Measurements from ENCODE around the gene STARD9. TPM values are rescaled to one million over a fixed set of nuclear protein-coding genes. Genes with fewer than 3 reads are reported as not detected.
"Not testable (repeated sequence)": the region's sequence is repeated elsewhere in the genome, so short reads cannot be mapped to it uniquely, and the experiment has no call there.

STARD9 gene
- polyA plus RNA-seq, 3 donors: 7.5 to 9.4 (median 7.5) TPM

GRCh38 chr15:42621996-42622925, 46.9 kb downstream of the STARD9 start:
- no peak for DNase-seq (ENCODE audit: low read depth in 3 of 3, low spot score in 2 of 3)

DNA sequence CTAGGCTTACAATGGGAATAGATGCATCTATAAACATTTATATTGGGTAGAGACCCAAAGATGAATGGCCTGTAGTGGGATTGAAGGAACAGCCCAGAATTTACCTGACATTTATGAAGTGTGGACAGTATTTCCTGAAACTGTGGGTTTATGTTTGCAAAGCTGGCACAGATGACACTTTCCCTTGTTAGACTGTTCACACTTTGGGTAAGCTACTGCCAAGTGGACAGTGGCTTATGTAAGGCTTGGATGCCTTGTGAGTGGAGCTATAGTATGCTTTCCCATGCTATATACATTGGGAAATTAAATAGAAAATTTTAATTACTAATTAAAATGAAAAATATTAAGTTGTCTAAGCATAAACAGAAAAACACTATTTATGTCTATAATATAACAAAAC, 48.5 kb downstream of the STARD9 start:
- DNase-seq (ENCODE audit: low read depth in 3 of 3, low spot score in 2 of 3): no peak

DNA sequence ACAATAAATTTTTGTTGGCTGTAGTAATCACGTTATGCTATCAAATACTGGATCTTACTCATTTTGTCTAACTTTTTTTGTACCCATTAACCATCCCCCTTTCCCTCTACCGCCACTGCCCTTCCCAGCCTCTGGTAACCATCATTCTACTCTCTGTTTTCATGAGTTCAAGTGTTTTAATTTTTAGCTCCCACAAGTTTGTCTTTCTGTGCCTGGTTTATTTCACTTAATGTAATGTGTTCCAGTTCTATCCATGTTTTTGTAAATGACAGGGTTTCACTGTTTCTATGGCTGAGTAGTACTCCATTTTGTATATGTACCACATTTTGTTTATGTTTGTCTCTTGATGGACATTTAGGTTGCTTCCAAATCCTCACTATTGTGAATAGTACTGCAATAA, 52.1 kb downstream of the STARD9 start:
- DNase-seq (ENCODE audit: low read depth in 3 of 3, low spot score in 2 of 3): no peak

DNA sequence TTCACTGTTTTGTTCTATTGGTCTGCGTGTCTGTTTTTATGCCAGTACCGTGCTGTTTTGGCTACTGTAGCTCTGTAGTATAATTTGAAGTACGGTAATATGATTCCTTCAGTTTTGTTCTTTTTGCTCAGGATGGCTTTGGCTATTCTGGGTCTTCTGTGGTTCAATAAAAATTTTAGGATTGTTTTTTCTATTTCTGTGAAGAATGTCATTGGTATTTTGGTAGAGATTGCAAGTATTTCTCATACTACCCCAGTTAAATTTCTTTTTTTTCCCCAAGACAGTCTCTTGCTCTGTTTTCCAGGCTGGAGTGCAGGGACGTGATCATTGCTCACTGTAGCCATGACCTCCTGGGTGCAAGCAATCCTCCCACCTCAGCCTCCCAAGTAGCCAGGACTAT, 53.4 kb downstream of the STARD9 start:
- DNase-seq (ENCODE audit: low read depth in 3 of 3, low spot score in 2 of 3): no peak

DNA sequence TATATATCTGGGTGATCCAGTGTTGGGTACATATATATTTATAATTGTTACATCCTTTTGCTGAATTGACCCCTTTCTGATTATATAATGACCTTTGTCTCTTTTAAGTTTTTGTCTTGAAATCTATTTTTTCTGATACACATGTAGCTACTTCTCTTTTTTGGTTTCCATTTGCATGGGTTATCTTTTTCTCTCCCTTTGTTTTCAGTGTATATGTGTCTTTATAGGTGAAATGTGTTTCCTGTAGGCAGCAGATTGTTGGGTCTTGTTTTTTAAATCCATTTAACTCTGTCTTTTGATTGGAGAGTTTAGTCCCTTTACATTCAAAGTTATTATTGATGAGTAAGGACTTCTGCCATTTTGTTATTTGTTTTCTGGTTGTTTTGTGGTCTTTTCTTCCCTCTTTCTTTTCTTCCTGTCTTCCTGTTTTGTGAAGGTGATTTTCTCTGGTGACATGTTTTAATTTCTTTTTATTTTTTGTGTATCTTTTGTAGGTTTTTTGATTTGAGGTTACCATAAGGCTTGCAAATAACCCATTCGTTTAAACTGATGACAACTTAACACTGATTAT, 56.8 kb downstream of the STARD9 start:
- no peak for DNase-seq (ENCODE audit: low read depth in 3 of 3, low spot score in 2 of 3)

DNA sequence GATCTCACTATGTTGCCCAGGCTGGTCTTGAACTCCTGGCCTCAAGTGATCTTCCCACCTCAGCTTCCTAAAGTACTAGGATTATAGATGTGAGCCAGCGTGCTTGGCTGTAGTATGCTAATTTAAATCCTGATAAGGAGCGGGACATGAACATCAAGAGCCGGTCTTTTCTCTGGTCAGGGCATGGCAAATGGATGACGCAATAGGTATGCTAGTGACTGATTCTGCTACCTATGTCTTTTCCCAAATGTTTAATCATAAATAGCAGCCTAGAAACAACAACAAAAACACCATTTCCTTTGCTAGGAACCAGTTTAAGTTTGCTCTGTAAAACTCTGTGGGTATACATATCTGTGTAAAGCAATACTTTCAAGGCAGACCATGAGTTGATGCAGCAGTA, 64.7 kb downstream of the STARD9 start:
- no peak for DNase-seq (ENCODE audit: low read depth in 3 of 3, low spot score in 2 of 3)

DNA sequence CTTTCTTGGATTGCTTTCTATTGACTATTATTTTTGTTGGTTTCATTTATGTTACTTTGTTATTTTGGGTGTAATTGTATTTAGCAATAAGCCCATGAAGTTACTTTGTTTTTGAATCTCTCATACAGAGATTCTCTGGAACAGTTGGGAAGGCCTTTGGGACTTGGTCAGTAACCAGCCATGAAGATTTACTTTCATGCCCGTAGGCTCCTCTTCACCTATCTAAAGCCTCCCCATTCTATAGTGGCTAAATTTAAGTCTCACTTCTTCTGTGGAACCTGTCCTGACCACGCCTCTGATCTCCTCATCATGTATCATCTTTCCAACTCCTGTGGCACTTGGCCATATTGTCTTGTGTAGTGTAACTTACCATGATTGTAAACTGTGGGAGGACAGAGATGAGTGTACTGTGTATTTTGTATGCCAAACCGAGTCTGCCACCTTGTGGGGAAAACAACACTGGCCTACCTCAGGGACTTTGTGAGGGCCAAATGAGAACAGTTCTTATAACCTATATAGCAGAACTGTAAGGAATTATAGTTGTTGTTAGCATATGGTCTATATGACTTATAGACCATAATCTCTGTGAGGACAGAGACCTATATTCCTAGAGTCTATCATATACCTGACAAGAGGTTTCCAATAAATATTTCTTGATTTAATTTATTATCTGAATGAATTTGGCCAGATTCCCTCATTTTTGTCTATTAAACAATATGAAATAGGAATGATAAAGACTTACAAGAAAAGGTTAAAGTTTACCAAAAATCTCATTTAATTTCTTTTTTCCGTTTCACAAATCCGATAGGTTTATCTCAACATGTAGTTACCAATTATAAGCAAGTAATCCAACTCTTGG, 75.0 kb downstream of the STARD9 start:
- peak; percentile 51 to 54 (median 52) for DNase-seq (ENCODE audit: low read depth in 3 of 3, low spot score in 2 of 3)

DNA sequence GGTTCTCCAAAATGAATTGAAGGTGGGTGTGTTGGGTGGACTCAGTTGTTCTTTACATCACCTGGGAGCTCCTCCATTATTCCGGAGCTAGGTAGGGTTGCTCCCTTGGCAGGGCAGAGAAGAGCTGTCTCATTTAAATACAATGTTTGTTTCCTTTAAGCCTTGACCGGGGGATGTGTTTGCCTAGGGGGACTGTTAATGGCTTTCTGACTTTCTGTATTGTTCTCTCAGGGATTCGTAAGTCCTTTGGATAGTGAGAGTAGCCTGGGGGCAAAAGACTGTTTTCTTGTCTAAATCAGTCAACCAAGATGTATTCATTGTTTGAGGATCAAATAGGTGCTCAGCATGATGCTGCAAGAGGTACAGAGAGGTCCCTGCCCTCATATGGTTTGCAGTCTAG, 90.4 kb downstream of the STARD9 start:
- DNase-seq (ENCODE audit: low read depth in 3 of 3, low spot score in 2 of 3): no peak

GRCh38 chr15:42667855-42668254, 92.4 kb downstream of the STARD9 start:
- no peak for DNase-seq (ENCODE audit: low read depth in 3 of 3, low spot score in 2 of 3)

DNA sequence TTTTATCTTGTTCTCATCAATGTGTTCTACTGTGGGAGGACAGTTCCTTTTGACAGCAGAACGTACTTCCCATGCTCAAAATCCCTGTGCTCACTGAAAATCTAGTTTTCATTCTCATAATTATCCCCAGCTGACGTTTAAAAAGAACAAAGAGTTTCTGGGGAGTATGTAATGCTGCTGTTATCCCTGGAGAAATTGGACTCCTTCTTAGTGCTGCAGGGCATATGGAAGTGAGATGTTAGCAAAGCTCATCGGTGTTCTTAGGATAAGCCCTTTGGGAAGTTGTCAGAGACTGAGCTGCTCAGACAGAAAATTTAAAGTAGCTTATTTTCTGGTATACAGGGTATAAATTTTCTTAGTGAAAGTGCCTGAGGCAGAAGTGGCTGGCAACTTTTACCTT, 95.0 kb downstream of the STARD9 start:
- DNase-seq (ENCODE audit: low read depth in 3 of 3, low spot score in 2 of 3): no peak

DNA sequence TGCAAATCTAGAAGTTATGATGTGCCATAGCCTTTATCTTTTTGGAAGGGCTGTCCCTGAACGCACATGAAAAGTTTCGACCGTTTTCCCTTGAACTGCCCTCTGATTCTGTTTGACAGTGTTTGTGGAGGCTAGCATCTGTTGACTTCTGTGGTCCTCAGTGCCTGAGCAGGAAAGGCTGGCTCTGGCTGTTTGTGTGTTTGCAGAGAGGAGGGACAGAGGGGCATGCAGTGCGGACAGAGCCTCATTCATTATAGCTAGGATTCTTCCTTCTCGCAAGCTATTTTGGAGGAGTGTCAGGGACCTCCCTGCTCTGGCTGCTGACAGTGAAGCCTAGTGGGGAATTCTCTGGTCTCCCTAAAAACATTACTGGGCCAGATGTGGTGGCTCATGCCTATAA, 97.0 kb downstream of the STARD9 start:
- DNase-seq (ENCODE audit: low read depth in 3 of 3, low spot score in 2 of 3): no peak

DNA sequence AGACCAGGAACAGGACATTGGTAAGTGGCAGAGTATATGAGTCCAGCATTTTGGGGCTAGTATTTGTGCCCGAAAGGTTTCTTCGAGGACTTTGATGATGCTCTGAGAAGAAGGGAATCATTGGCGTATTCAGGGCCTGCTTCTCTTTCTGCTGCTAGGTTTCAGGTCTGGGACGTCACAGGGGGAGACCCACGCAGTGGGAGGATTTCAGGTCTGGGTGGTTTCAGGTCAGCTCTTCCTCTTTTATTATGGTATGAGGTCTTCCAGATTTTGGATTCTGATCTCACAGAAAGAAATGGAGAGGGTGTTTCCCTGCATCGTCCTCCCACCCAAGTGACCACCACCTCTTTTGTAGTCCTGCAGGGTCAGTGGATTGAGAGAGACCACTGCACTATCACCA, 99.1 kb downstream of the STARD9 start:
- DNase-seq (ENCODE audit: low read depth in 3 of 3, low spot score in 2 of 3): no peak

GRCh38 chr15:42675021-42675420, 99.6 kb downstream of the STARD9 start:
- no peak for DNase-seq (ENCODE audit: low read depth in 3 of 3, low spot score in 2 of 3)

- DNase-seq (ENCODE audit: low read depth in 3 of 3, low spot score in 2 of 3): no peak
Observed at GRCh38 chr15:42679285-42680141, 104.1 kb downstream of the STARD9 start.

DNA sequence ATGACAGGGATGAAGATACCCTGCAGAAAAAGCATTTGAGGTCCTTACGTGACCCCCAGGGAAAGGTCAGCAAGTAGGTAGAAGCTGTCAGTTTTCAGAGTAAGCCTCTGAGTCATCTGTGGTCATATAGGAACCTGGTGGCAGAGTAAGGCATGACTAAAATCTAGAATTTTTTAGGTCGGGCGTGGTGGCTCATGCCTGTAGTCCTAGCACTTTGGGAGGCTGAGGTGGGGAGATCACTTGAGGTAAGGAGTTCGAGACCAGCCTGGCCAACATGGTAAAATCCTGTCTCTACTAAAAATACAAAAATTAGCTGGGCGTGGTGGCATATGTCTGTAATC, 104.7 kb downstream of the STARD9 start:
- not testable (repeated sequence) for DNase-seq (ENCODE audit: low read depth in 3 of 3, low spot score in 2 of 3)

- DNase-seq (ENCODE audit: low read depth in 3 of 3, low spot score in 2 of 3): no peak
Observed at GRCh38 chr15:42681119-42681518, 105.7 kb downstream of the STARD9 start.

GRCh38 chr15:42686281-42686680, 110.9 kb downstream of the STARD9 start:
- no peak for DNase-seq (ENCODE audit: low read depth in 3 of 3, low spot score in 2 of 3)

- DNase-seq (ENCODE audit: low read depth in 3 of 3, low spot score in 2 of 3): no peak
Observed at GRCh38 chr15:42687740-42688139, 112.3 kb downstream of the STARD9 start.

- DNase-seq (ENCODE audit: low read depth in 3 of 3, low spot score in 2 of 3): no peak
Observed at GRCh38 chr15:42688301-42688700, 112.9 kb downstream of the STARD9 start.

DNA sequence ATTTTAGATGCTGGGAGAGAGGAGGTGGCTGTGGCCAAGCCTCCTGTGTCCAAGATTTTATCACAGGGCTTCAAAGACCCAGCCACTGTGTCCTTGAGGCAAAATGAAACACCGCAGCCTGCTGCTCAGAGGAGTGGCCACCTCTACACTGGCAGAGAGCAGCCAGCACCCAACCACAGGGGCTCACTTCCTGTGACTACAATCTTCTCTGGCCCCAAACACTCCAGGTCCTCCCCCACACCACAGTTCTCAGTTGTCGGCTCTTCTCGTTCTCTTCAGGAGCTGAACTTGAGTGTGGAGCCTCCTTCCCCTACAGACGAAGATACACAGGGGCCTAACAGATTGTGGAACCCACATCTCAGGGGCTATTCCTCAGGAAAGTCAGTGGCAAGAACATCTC, 115.9 kb downstream of the STARD9 start:
- no peak for DNase-seq (ENCODE audit: low read depth in 3 of 3, low spot score in 2 of 3)

DNA sequence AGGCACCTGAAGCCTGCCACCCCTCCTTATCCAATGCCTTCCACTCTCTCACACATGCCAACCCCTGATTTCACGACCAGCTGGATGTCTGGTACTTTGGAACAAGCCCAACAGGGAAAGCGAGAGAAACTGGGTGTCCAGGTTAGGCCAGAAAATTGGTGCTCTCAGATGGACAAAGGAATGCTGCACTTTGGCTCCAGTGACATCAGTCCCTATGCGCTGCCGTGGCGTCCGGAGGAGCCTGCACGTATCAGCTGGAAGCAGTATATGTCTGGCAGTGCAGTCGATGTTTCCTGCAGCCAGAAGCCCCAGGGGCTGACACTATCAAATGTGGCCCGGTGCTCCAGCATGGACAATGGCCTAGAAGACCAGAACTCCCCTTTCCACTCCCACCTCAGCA, 116.4 kb downstream of the STARD9 start:
- no peak for DNase-seq (ENCODE audit: low read depth in 3 of 3, low spot score in 2 of 3)

Measured in right renal cortex interstitium (tissue), 3 donors.